B cell (primary cell): ENCODE results near the gene LRRC42. TPM values are rescaled to one million over a fixed set of nuclear protein-coding genes. Genes with fewer than 3 reads are reported as not detected.

Source experiments
- ATAC-seq: fragments of 200-7000 bp; cut with Tn5 transposase; one replicate; pipeline ENCODE4 v1.10.0; 2021; ENCODE audit warnings: low read depth, mild to moderate bottlenecking, moderate number of reproducible peaks, moderate library complexity
- CTCF ChIA-PET: fragments of 350-600 bp; sonication (Branson Sonifier 250); formaldehyde crosslinking; loops from one replicate; lab custom pipeline; 2021; ENCODE audit warnings: antibody characterized with exemption, inconsistent platforms; lab: Charles Lee
- POLR2A ChIA-PET: fragments of 350-600 bp; sonication (Branson Sonifier 250); formaldehyde crosslinking; loops from one replicate; lab custom pipeline; 2021; ENCODE audit warnings: antibody characterized with exemption; lab: Charles Lee
- DNase-seq: peaks from one replicate; pipeline ENCODE4 v3.0.0; 2013
- H2AFZ ChIP-seq: 2 replicates; pipeline ENCODE4 v1.6.1; 2012; ENCODE audit warnings: mild to moderate bottlenecking, low read depth, low read length; ENCODE audit not compliant: insufficient read depth, poor library complexity, severe bottlenecking
- H3K27ac ChIP-seq, 2 donors: 1 replicate in 1 of 2; 2 replicates in 1 of 2; pipeline ENCODE4 v1.5.1; 2012 to 2013; ENCODE audit warnings: low read length in 2 of 2, mild to moderate bottlenecking in 2 of 2, moderate library complexity in 1 of 2
- H3K27me3 ChIP-seq, 4 experiments: fragments of 200-600 bp in 1 of 4; sonication (generic) in 1 of 4; replicated peaks in 1 of 4; 1 replicate in 2 of 4; 2 replicates in 2 of 4; pipeline versions ENCODE4 v1.6.1 to v1.7.0; 2013 to 2016; ENCODE audit warnings: low read length in 3 of 4, mild to moderate bottlenecking in 2 of 4, mixed read lengths in 1 of 4, moderate library complexity in 1 of 4; ENCODE audit not compliant: insufficient read depth in 4 of 4, control insufficient read depth in 3 of 4; ENCODE audit errors: control extremely low read depth in 1 of 4
- H3K36me3 ChIP-seq, 2 experiments: replicated peaks in 1 of 2; 1 replicate in 1 of 2; 2 replicates in 1 of 2; pipeline versions ENCODE4 v1.6.1 to v1.7.1; 2013; ENCODE audit warnings: low read length in 1 of 2; ENCODE audit not compliant: insufficient read depth in 2 of 2, control insufficient read depth in 1 of 2; ENCODE audit errors: control extremely low read depth in 1 of 2, extremely low read depth in 1 of 2
- H3K4me1 ChIP-seq, 2 donors: fragments of 200-600 bp in 1 of 2; sonication (generic) in 1 of 2; 1 replicate in 1 of 2; 2 replicates in 1 of 2; pipeline versions ENCODE4 v1.5.1 to v1.6.1; 2013 to 2017; ENCODE audit warnings: low read length in 2 of 2; ENCODE audit not compliant: control insufficient read depth in 2 of 2, insufficient read depth in 2 of 2
- H3K4me2 ChIP-seq: replicated peaks from 2 replicates; pipeline ENCODE3; 2012; ENCODE audit warnings: mild to moderate bottlenecking, low read depth, low read length; ENCODE audit not compliant: poor library complexity, severe bottlenecking
- H3K4me3 ChIP-seq, 5 experiments: fragments of 200-600 bp in 1 of 5; sonication (generic) in 1 of 5; 1 replicate in 3 of 5; 2 replicates in 2 of 5; pipeline versions ENCODE4 v1.5.1 to v1.7.0; 2011 to 2016; ENCODE audit warnings: low read length in 4 of 5, mild to moderate bottlenecking in 4 of 5, low read depth in 2 of 5, control low read depth in 1 of 5, moderate library complexity in 1 of 5; ENCODE audit not compliant: insufficient read depth in 1 of 5; ENCODE audit errors: control extremely low read depth in 1 of 5, extremely low read depth in 1 of 5
- H3K79me2 ChIP-seq: fragments of 200-600 bp; sonication (generic); one replicate; pipeline ENCODE4 v1.6.0; 2016; ENCODE audit warnings: low read length; ENCODE audit not compliant: control insufficient read depth, insufficient read depth
- H3K9ac ChIP-seq: fragments of 200-600 bp; sonication (generic); 2 replicates; pipeline ENCODE4 v1.6.1; 2017; ENCODE audit warnings: mild to moderate bottlenecking, low read length, moderate library complexity
- H3K9me3 ChIP-seq, 3 donors: one replicate each; pipeline versions ENCODE4 v1.6.1 to v1.7.1; 2013; ENCODE audit warnings: low read length in 2 of 3; ENCODE audit not compliant: control insufficient read depth in 2 of 3, insufficient read depth in 1 of 3; ENCODE audit errors: control extremely low read depth in 1 of 3
- H4K20me1 ChIP-seq: 2 replicates; pipeline ENCODE4 v1.6.0; 2012; ENCODE audit warnings: mild to moderate bottlenecking, low read length; ENCODE audit not compliant: insufficient read depth, control insufficient read depth, poor library complexity, severe bottlenecking
- H3K27ac Mint-ChIP-seq: one replicate; pipeline ENCODE4 v1.8.0; 2021; ENCODE audit warnings: mixed read lengths
- H3K27me3 Mint-ChIP-seq: one replicate; pipeline ENCODE4 v1.8.0; 2021; ENCODE audit warnings: mixed read lengths
- H3K4me1 Mint-ChIP-seq: one replicate; pipeline ENCODE4 v1.8.0; 2021; ENCODE audit warnings: mixed read lengths
- H3K4me3 Mint-ChIP-seq: one replicate; pipeline ENCODE4 v1.8.0; 2021; ENCODE audit warnings: mixed read lengths
- H3K9me3 Mint-ChIP-seq: one replicate; pipeline ENCODE4 v1.8.0; 2022; ENCODE audit warnings: mixed read lengths; ENCODE audit not compliant: insufficient read depth
- EZH2 ChIP-seq: IDR thresholded peaks from 2 replicates; pipeline ENCODE4 v1.6.1; 2012; ENCODE audit warnings: borderline replicate concordance, low read depth, mild to moderate bottlenecking, moderate library complexity, low read length; ENCODE audit not compliant: insufficient read depth, poor library complexity, severe bottlenecking
- WGBS: methylation state at CpG from one replicate; pipeline ENCODE4 v1.1.5; 2013; ENCODE audit warnings: missing lambda C conversion rate; ENCODE audit not compliant: insufficient coverage; 5-methylcytosine and 5-hydroxymethylcytosine counted together
- intact Hi-C: fragments of 100-400 bp; cut with micrococcal nuclease; formaldehyde crosslinking; loops from one replicate; pipeline ENCODE4 v1.10.0; 2022
- polyA minus RNA-seq: library from RNA; depleted of rRNA, polyadenylated mRNA; stranded (reverse); fragments of >200 nt; gene quantifications from 2 replicates; pipeline ENCODE4 v1.2.3, GENCODE V29; 2012
- polyA plus RNA-seq: library from polyadenylated mRNA; depleted of rRNA; stranded (reverse); fragments of >200 nt; gene quantifications from 2 replicates; pipeline ENCODE4 v1.2.3, GENCODE V29; 2012
- total RNA-seq, 2 donors: library from RNA; stranded (reverse); fragments of 120-200 nt in 1 of 2; gene quantifications; 1 replicate in 1 of 2; 2 replicates in 1 of 2; pipeline versions ENCODE4 v1.2.3 to v1.2.4, GENCODE V29; 2013 to 2022
- TF ChIP-seq, protein P1 (sequence below): fragments of 200-600 bp; IDR thresholded peaks from one replicate; pipeline ENCODE4 v1.8.0; 2022; ENCODE audit warnings: antibody characterized with exemption, mild to moderate bottlenecking

LRRC42 gene, protein sequence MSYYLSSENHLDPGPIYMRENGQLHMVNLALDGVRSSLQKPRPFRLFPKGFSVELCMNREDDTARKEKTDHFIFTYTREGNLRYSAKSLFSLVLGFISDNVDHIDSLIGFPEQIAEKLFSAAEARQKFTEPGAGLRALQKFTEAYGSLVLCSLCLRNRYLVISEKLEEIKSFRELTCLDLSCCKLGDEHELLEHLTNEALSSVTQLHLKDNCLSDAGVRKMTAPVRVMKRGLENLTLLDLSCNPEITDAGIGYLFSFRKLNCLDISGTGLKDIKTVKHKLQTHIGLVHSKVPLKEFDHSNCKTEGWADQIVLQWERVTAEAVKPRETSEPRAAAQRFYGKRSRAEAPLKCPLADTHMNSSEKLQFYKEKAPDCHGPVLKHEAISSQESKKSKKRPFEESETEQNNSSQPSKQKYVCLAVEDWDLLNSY
- total RNA-seq, result 10.3 and 12.6 TPM in 2 replicates
- total RNA-seq (2013), result 6.2 TPM
- 4.7 and 7.7 TPM in 2 replicates for polyA plus RNA-seq
- polyA minus RNA-seq, result 3.8 and 3.9 TPM in 2 replicates

DNA sequence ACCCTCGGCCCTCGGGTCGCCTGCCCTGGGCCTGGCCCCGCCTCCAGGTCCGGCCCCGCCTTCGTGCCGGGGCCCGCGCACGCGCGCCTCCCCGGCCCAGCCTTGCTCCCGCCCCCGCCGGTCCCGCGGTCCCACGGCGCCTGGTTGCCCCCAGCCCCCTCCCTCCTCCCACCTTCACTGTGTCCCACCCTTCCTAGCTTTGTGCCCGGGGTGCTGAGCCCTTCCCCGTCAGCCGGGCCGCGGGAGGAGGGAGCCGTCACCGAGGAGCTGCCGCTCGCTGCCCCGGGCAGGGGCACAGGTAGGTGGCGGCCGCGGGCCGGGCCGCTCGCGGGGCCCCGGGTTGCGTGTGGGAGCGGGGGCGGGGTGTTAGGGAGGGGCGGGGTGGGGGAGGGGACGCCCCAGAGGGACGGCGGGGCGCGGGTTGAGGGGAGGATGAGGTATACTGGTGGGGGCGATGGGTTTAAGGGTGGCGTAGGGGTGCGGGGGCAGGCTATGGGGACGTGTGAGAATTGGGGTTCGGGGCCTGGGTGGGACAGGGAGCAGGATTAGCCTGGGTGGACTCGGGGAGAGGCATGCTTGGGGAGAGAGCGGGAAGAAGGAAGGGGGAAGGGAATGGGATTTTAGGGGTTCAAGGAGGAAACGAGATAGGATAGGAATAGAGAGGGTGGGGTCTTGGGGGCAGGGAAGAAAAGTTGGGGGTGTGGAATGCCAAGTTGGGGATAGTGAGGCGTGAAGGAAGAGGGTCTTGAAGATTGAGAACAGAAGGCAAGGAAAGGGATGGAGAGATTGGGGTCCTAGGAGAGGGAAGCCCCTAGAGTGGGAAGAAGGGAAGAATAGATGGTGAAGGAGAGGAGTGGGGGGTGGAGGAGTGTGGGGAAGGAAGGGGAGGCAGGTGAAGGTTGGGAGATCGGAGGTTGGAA, at the start of gene LRRC42:
LRRC42 (plus strand) TSS at position 99 of the 920 bp plus-strand sequence. CDS start 5,650 bp downstream, outside the sequence.
- Histone ChIP-seq H3K4me2 (peak within 1 kb of the TSS; percentile 89), H3K4me1 (peaks cover 16 to 20% of the 10 kb centered on the region in 2 donors), H3K36me3 (peaks cover 0 to 4% of the 10 kb centered on the region in 2 experiments), H3K9me3 (no peaks in the 10 kb centered on the region), H4K20me1 (no peaks in the 10 kb centered on the region), H3K9ac (peak within 1 kb of the TSS; percentile 95), H3K4me3 (peak within 1 kb of the TSS; percentile 65 to 95 (median 87)), H3K27me3 (no peaks in the 10 kb centered on the region), H3K27ac (peak within 1 kb of the TSS; percentile 65 to 81), H2AFZ (peak within 1 kb of the TSS; percentile 99), H3K79me2 (peaks cover 31% of the 10 kb centered on the region)
- intact Hi-C loops, result loop anchor here (1.0 to 10.0 kb wide), 5 partner anchors 57 to 1582 kb away; partner anchors contain the start of genes CC2D1B, TTC22, TTC4 and YIPF1
- no peak for DNase-seq
- Mint-ChIP-seq H3K27ac (peak within 1 kb of the TSS; percentile 96), H3K4me1 (peaks cover 33% of the 10 kb centered on the region), H3K27me3 (no peaks in the 10 kb centered on the region), H3K4me3 (peak within 1 kb of the TSS; percentile 99), H3K9me3 (no peaks in the 10 kb centered on the region)
- WGBS, result 3% methylated on average over 27 of the region's 58 CpGs
- TF ChIP-seq, protein P1, sequence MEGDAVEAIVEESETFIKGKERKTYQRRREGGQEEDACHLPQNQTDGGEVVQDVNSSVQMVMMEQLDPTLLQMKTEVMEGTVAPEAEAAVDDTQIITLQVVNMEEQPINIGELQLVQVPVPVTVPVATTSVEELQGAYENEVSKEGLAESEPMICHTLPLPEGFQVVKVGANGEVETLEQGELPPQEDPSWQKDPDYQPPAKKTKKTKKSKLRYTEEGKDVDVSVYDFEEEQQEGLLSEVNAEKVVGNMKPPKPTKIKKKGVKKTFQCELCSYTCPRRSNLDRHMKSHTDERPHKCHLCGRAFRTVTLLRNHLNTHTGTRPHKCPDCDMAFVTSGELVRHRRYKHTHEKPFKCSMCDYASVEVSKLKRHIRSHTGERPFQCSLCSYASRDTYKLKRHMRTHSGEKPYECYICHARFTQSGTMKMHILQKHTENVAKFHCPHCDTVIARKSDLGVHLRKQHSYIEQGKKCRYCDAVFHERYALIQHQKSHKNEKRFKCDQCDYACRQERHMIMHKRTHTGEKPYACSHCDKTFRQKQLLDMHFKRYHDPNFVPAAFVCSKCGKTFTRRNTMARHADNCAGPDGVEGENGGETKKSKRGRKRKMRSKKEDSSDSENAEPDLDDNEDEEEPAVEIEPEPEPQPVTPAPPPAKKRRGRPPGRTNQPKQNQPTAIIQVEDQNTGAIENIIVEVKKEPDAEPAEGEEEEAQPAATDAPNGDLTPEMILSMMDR, result peak; percentile 19
- TF ChIP-seq EZH2, result no peak
- ATAC-seq, result peak; percentile 63
- CTCF ChIA-PET, result interaction anchor here (1.0 to 11.4 kb wide), 10 partner anchors 13 to 105 kb away, joined by 3 to 180 read pairs (median 9); partner anchors contain the start of gene YIPF1
- POLR2A ChIA-PET, result interaction anchor here (0.7 to 1.5 kb wide), 9 partner anchors 13 to 461 kb away, joined by 4 to 9 read pairs (median 7); partner anchors contain the start of genes CYB5RL, MRPL37, NDC1 and TCEANC2
